GM23338 (cell line): ENCODE results near the gene MEF2D. TPM values are rescaled to one million over a fixed set of nuclear protein-coding genes. Genes with fewer than 3 reads are reported as not detected.
A peak's percentile ranks its signal among the peaks of the same experiment; 100 is the strongest.

Experiments used
- ATAC-seq: fragments of 200-7000 bp; cut with Tn5 transposase; 3 replicates; pipeline ENCODE4 v1.9.1; 2020
- DNase-seq: peaks from one replicate; pipeline ENCODE4 v3.0.0-alpha.2; 2015; ENCODE audit warnings: low spot score
- H2AFZ ChIP-seq: fragments of 200-600 bp; sonication (generic); 2 replicates; pipeline ENCODE4 v1.8.0; 2016; ENCODE audit warnings: antibody characterized with exemption, mild to moderate bottlenecking, moderate library complexity
- H3F3A ChIP-seq: fragments of 200-600 bp; sonication (generic); replicated peaks from 2 replicates; pipeline ENCODE4 v1.8.0; 2017; ENCODE audit warnings: antibody characterized with exemption, mixed run types, low read depth
- H3K27ac ChIP-seq: fragments of 200-600 bp; sonication (generic); 2 replicates; pipeline ENCODE4 v1.6.1; 2016; ENCODE audit warnings: low read depth
- H3K27me3 ChIP-seq: fragments of 200-600 bp; sonication (generic); 2 replicates; pipeline ENCODE4 v1.8.0; 2016; ENCODE audit warnings: mild to moderate bottlenecking, mixed run types, moderate library complexity; ENCODE audit not compliant: insufficient read depth
- H3K36me3 ChIP-seq: fragments of 200-600 bp; sonication (generic); 2 replicates; pipeline ENCODE4 v1.8.0; 2016; ENCODE audit warnings: mild to moderate bottlenecking; ENCODE audit not compliant: insufficient read depth
- H3K4me1 ChIP-seq: fragments of 200-600 bp; sonication (generic); 2 replicates; pipeline ENCODE4 v1.8.0; 2016; ENCODE audit warnings: mild to moderate bottlenecking, moderate library complexity; ENCODE audit not compliant: insufficient read depth
- H3K4me2 ChIP-seq: fragments of 200-600 bp; sonication (generic); 2 replicates; pipeline ENCODE4 v1.7.1; 2017; ENCODE audit warnings: mixed run types
- H3K4me3 ChIP-seq: fragments of 200-600 bp; sonication (generic); 2 replicates; pipeline ENCODE4 v1.6.1; 2016; ENCODE audit warnings: mixed run types
- H3K79me2 ChIP-seq: fragments of 200-600 bp; sonication (generic); replicated peaks from 2 replicates; pipeline ENCODE4 v1.8.0; 2017; ENCODE audit warnings: mild to moderate bottlenecking; ENCODE audit not compliant: insufficient read depth
- H3K9me2 ChIP-seq: fragments of 200-600 bp; sonication (generic); 2 replicates; pipeline ENCODE4 v1.8.0; 2017; ENCODE audit not compliant: insufficient read depth
- H4K20me1 ChIP-seq: fragments of 200-600 bp; sonication (generic); replicated peaks from 2 replicates; pipeline ENCODE4 v1.8.0; 2017; ENCODE audit warnings: mild to moderate bottlenecking; ENCODE audit not compliant: insufficient read depth
- H3K27ac Mint-ChIP-seq: 2 replicates; pipeline ENCODE4 v1.8.0; 2020; ENCODE audit warnings: inconsistent platforms, mild to moderate bottlenecking, moderate library complexity, mixed read lengths
- H3K27me3 Mint-ChIP-seq: 3 replicates; pipeline ENCODE4 v1.8.0; 2022; ENCODE audit warnings: low read depth, mild to moderate bottlenecking, moderate library complexity, mixed read lengths, inconsistent platforms; ENCODE audit not compliant: insufficient read depth, poor library complexity
- H3K36me3 Mint-ChIP-seq: 3 replicates; pipeline ENCODE4 v1.8.0; 2021; ENCODE audit warnings: low read depth, mild to moderate bottlenecking, inconsistent platforms, moderate library complexity, mixed read lengths
- H3K4me1 Mint-ChIP-seq: 3 replicates; pipeline ENCODE4 v1.8.0; 2020; ENCODE audit warnings: mild to moderate bottlenecking, inconsistent platforms, mixed read lengths
- H3K4me3 Mint-ChIP-seq: 3 replicates; pipeline ENCODE4 v1.8.0; 2021; ENCODE audit warnings: moderate library complexity, mild to moderate bottlenecking, inconsistent platforms, mixed read lengths
- H3K9me3 Mint-ChIP-seq: 3 replicates; pipeline ENCODE4 v1.8.0; 2020; ENCODE audit warnings: moderate library complexity, mild to moderate bottlenecking, inconsistent platforms, mixed read lengths
- CREB1 ChIP-seq: fragments of 250-450 bp; sonication (Bioruptor Pico); IDR thresholded peaks from 2 replicates; pipeline ENCODE4 v1.5.0; 2020; ENCODE audit warnings: low read depth, mild to moderate bottlenecking, moderate library complexity
- EZH2phosphoT487 ChIP-seq: fragments of 200-600 bp; sonication (generic); IDR thresholded peaks from one replicate; pipeline ENCODE4 v1.8.1; 2018; ENCODE audit warnings: antibody characterized with exemption; ENCODE audit not compliant: unreplicated experiment
- JUNB ChIP-seq: IDR thresholded peaks from one replicate; pipeline ENCODE4 v1.6.1; 2016; ENCODE audit warnings: antibody characterized with exemption; ENCODE audit not compliant: unreplicated experiment
- NANOG ChIP-seq: IDR thresholded peaks from 2 replicates; pipeline ENCODE4 v1.6.1; 2016; ENCODE audit warnings: antibody characterized with exemption, borderline replicate concordance
- polyA plus RNA-seq: library from polyadenylated mRNA; unstranded; fragments of >200 nt; fragmentation: Nextera tagmentation; extraction: Ambion mirVana; gene quantifications from 2 replicates; pipeline ENCODE4 v1.2.1, GENCODE V29; 2016
- total RNA-seq: library from RNA; depleted of rRNA; stranded (reverse); fragments of >200 nt; shearing (Covaris generic); gene quantifications from 2 replicates; pipeline ENCODE4 v1.2.3, GENCODE V29; 2014
- TF ChIP-seq, protein P1 (sequence below), 2 experiments: fragments of 200-600 bp in 1 of 2; sonication (generic) in 1 of 2; conservative IDR thresholded peaks; 2 replicates each; pipeline versions ENCODE4 v1.5.1 to v1.6.1; 2016 to 2017; ENCODE audit warnings: antibody characterized with exemption in 2 of 2, low read depth in 2 of 2, mild to moderate bottlenecking in 2 of 2, moderate library complexity in 1 of 2
- TF ChIP-seq, protein P2 (sequence below): IDR thresholded peaks from 2 replicates; pipeline ENCODE4 v1.6.1; 2016; ENCODE audit warnings: antibody characterized with exemption

The MEF2D gene
- total and polyA plus RNA-seq, 2 experiments from 2014 or later = 10.6 to 15.5 TPM

GRCh38 chr1:156467385-156467784 lies 33.2 kb downstream of the MEF2D start (continued):
- TF ChIP-seq, protein P1, sequence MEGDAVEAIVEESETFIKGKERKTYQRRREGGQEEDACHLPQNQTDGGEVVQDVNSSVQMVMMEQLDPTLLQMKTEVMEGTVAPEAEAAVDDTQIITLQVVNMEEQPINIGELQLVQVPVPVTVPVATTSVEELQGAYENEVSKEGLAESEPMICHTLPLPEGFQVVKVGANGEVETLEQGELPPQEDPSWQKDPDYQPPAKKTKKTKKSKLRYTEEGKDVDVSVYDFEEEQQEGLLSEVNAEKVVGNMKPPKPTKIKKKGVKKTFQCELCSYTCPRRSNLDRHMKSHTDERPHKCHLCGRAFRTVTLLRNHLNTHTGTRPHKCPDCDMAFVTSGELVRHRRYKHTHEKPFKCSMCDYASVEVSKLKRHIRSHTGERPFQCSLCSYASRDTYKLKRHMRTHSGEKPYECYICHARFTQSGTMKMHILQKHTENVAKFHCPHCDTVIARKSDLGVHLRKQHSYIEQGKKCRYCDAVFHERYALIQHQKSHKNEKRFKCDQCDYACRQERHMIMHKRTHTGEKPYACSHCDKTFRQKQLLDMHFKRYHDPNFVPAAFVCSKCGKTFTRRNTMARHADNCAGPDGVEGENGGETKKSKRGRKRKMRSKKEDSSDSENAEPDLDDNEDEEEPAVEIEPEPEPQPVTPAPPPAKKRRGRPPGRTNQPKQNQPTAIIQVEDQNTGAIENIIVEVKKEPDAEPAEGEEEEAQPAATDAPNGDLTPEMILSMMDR (conservative IDR thresholded peaks at IDR 0.05; ENCODE audit: low read depth in 2 of 2) = no peak
- TF ChIP-seq, protein P2, sequence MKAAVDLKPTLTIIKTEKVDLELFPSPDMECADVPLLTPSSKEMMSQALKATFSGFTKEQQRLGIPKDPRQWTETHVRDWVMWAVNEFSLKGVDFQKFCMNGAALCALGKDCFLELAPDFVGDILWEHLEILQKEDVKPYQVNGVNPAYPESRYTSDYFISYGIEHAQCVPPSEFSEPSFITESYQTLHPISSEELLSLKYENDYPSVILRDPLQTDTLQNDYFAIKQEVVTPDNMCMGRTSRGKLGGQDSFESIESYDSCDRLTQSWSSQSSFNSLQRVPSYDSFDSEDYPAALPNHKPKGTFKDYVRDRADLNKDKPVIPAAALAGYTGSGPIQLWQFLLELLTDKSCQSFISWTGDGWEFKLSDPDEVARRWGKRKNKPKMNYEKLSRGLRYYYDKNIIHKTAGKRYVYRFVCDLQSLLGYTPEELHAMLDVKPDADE = no peak
- TF ChIP-seq JUNB (no peak), CREB1 (CRISPR knock-in tag) (no peak), EZH2phosphoT487 (no peak)

GRCh38 chr1:156465747-156466365 lies 34.7 kb downstream of the MEF2D start:
- H3K27me3 Mint-ChIP-seq = peaks cover 12% of the 10 kb centered on the region
- Histone ChIP-seq H4K20me1 (no peaks in the 10 kb centered on the region), H3K4me2 (peak overlapping the region; percentile 29; the same call in 1 of the 2 replicates), H3K79me2 (no peaks in the 10 kb centered on the region), H3K4me1 (peaks cover 31% of the 10 kb centered on the region), H3K27me3 (no peaks in the 10 kb centered on the region), H3K9me2 (no peaks in the 10 kb centered on the region), H3K27ac (peak overlapping the region; percentile 37; the same call in 1 of the 2 replicates), H2AFZ (no peak overlapping the region), H3K4me3 (no peak overlapping the region), H3K36me3 (no peaks in the 10 kb centered on the region), H3F3A (no peaks in the 10 kb centered on the region)
- no peaks in the 10 kb centered on the region; the same call in 2 of the 3 replicates for H3K9me3 Mint-ChIP-seq
- peaks cover 43% of the 10 kb centered on the region for H3K4me1 Mint-ChIP-seq
- DNase-seq (peak; percentile 79), ATAC-seq (peak; percentile 76)
- peaks cover 13% of the 10 kb centered on the region; the same call in 2 of the 3 replicates for H3K36me3 Mint-ChIP-seq
- H3K4me3 Mint-ChIP-seq = peak overlapping the region; percentile 13; the same call in 1 of the 3 replicates
- peak overlapping the region; percentile 77 for H3K27ac Mint-ChIP-seq
- TF ChIP-seq, protein P1 (conservative IDR thresholded peaks at IDR 0.05; ENCODE audit: low read depth in 2 of 2) = peak; percentile 65 to 79
- TF ChIP-seq NANOG = no peak
